KMS-11 (cell line): ENCODE measurements around the gene ADD3.

Source experiments
- H2AFZ ChIP-seq: fragments of 200-600 bp; sonication (generic); 2 replicates; pipeline ENCODE4 v1.6.1; 2016; ENCODE audit warnings: antibody characterized with exemption, mixed run types, low read depth
- H3K27ac ChIP-seq: fragments of 200-600 bp; sonication (generic); 2 replicates; pipeline ENCODE4 v1.6.1; 2016; ENCODE audit warnings: mild to moderate bottlenecking, mixed run types
- H3K27me3 ChIP-seq: fragments of 200-600 bp; sonication (generic); 2 replicates; pipeline ENCODE4 v1.6.1; 2017; ENCODE audit warnings: mild to moderate bottlenecking, low read depth, mixed run types, moderate library complexity; ENCODE audit not compliant: insufficient read depth
- H3K36me3 ChIP-seq: fragments of 200-600 bp; sonication (generic); 2 replicates; pipeline ENCODE4 v1.6.1; 2017; ENCODE audit warnings: mild to moderate bottlenecking, mixed run types; ENCODE audit not compliant: insufficient read depth
- H3K4me1 ChIP-seq: fragments of 200-600 bp; sonication (generic); 2 replicates; pipeline ENCODE4 v1.6.1; 2016; ENCODE audit warnings: mild to moderate bottlenecking, low read depth, mixed run types; ENCODE audit not compliant: poor library complexity, severe bottlenecking
- H3K4me2 ChIP-seq: fragments of 200-600 bp; sonication (generic); 2 replicates; pipeline ENCODE4 v1.7.0; 2016; ENCODE audit warnings: mild to moderate bottlenecking, mixed run types
- H3K4me3 ChIP-seq: fragments of 200-600 bp; sonication (generic); IDR thresholded peaks from 2 replicates; pipeline ENCODE4 v1.6.1; 2017; ENCODE audit warnings: low read depth, low read length, mixed read lengths; ENCODE audit not compliant: insufficient read depth
- H3K79me2 ChIP-seq: fragments of 200-600 bp; sonication (generic); 2 replicates; pipeline ENCODE4 v1.6.1; 2016; ENCODE audit warnings: low read depth, mixed run types; ENCODE audit not compliant: insufficient read depth
- H3K9ac ChIP-seq: fragments of 200-600 bp; sonication (generic); 2 replicates; pipeline ENCODE4 v1.6.1; 2016; ENCODE audit warnings: mild to moderate bottlenecking, mixed run types
- H4K20me1 ChIP-seq: fragments of 200-600 bp; sonication (generic); 2 replicates; pipeline ENCODE4 v1.6.1; 2016; ENCODE audit warnings: mild to moderate bottlenecking, mixed run types; ENCODE audit not compliant: insufficient read depth
- CTCF ChIP-seq: fragments of 200-600 bp; sonication (generic); conservative IDR thresholded peaks from 2 replicates; pipeline ENCODE4 v1.6.1; 2017; ENCODE audit warnings: low read depth, mild to moderate bottlenecking, antibody characterized with exemption, low read length, moderate library complexity, mixed read lengths

Gene ADD3

DNA sequence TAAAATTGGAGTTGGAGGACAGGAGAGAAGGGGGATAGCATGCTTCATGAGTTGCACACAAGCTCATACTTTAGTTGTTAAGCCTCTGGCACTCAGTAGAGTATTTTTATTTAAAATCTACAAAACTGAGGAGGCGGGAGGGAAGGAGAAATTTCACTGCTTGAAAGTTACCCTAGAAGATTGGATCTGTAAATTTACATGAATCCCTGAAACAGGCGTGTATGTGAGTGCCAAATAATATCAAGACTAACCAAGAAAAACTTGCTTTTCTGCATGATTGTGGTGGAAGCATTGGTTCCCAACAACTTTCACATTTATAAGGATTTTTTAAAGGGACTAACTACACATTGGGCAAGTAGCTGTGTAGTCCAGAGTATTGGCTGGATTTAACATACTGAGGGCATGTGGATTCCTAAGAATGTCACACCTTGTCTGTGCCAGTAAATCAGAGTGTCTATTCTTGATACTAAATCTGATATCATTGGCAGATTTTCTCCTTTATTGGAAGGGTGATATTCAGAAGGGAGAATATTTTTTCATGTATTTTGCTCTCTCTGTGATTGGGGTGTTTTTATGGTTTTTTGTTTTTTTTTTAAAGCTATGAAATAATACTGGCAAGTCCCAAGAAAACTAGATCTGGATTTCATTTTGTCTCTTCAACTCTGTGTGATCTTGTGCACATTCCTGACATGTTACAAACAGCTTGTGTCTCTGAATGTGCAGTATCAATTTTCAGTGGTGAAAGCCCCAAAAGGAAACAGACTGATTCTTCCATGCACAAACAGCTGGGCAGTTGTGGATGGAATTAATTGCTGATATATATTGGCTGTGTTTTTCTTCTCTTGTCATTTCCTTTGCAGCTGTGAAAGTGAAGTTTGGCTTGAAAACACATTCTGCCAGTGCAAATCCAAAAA lies 67.2 kb downstream of the ADD3 start:
- Histone ChIP-seq H3K4me1 (peaks cover 95% of the 10 kb centered on the region), H3K4me2 (peak overlapping the region; percentile 100), H4K20me1 (no peaks in the 10 kb centered on the region), H3K4me3 (no peak overlapping the region), H3K79me2 (peaks cover 68% of the 10 kb centered on the region), H3K9ac (no peak overlapping the region; the same call in 1 of the 2 replicates), H3K27ac (peak overlapping the region; percentile 69), H3K36me3 (no peaks in the 10 kb centered on the region), H2AFZ (no peak overlapping the region), H3K27me3 (no peaks in the 10 kb centered on the region)
- no peak for TF ChIP-seq CTCF

GRCh38 chr10:110075686-110076085 lies 67.9 kb downstream of the ADD3 start:
- Histone ChIP-seq H2AFZ (no peak overlapping the region), H3K4me3 (no peak overlapping the region), H4K20me1 (no peaks in the 10 kb centered on the region), H3K4me1 (peaks cover 95% of the 10 kb centered on the region), H3K27ac (peak overlapping the region; percentile 69), H3K9ac (no peak overlapping the region; the same call in 1 of the 2 replicates), H3K36me3 (no peaks in the 10 kb centered on the region), H3K79me2 (peaks cover 75% of the 10 kb centered on the region), H3K27me3 (no peaks in the 10 kb centered on the region), H3K4me2 (peak overlapping the region; percentile 100)
- TF ChIP-seq CTCF: no peak

DNA sequence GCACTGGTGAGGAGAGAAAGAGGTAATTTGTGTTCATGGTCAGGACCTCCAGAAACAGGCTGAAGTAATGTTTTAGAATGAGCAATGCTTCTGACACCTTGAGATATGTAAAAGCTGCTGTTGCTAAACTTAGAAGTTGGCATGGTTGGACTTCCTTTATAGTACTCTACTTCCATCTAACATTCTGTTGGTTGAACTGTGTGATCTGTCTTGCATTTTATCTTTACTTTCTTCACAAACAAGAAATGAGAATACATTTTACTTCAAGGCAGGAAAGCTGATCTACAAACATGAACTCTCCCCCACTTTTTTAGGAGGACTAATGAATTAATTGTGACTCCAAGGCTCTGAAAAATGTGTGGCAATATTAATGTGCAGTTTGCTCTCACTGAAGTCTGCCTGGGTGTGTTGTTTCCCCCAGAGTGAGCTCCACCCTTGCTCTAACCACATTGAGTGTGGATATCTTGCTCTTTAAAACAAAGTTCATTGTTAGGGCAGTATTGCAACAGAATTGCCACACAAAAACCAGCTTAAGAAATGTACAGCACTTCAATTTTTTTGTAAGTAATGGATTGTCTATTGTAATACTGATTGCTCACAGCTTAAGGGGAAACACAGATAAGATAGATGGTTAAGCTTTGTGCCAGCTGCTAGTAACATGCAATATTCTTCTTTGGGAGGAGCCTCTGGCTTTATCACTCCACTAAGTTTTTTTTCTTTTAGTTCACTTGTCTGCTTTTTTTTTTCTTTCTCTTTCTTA lies 69.0 kb downstream of the ADD3 start:
- H3K79me2 ChIP-seq: peaks cover 71% of the 10 kb centered on the region
- peaks cover 96% of the 10 kb centered on the region for H3K4me1 ChIP-seq
- H3K9ac ChIP-seq: peak overlapping the region; percentile 34; the same call in 1 of the 2 replicates
- no peak for TF ChIP-seq CTCF
- H2AFZ ChIP-seq: peak overlapping the region; percentile 0; the same call in 1 of the 2 replicates
- H4K20me1 ChIP-seq: no peaks in the 10 kb centered on the region
- peak overlapping the region; percentile 69 for H3K27ac ChIP-seq
- H3K27me3 ChIP-seq: no peaks in the 10 kb centered on the region
- no peak overlapping the region for H3K4me3 ChIP-seq
- H3K36me3 ChIP-seq: no peaks in the 10 kb centered on the region
- peak overlapping the region; percentile 100 for H3K4me2 ChIP-seq

- Histone ChIP-seq H3K27ac (peak overlapping the region; percentile 69), H3K79me2 (peaks cover 79% of the 10 kb centered on the region), H3K27me3 (no peaks in the 10 kb centered on the region), H3K36me3 (no peaks in the 10 kb centered on the region), H4K20me1 (no peaks in the 10 kb centered on the region), H3K4me2 (peak overlapping the region; percentile 100), H3K9ac (peak overlapping the region; percentile 34; the same call in 1 of the 2 replicates), H3K4me1 (peaks cover 95% of the 10 kb centered on the region), H2AFZ (peak overlapping the region; percentile 4; the same call in 1 of the 2 replicates), H3K4me3 (no peak overlapping the region)
- no peak for TF ChIP-seq CTCF
These were observed 69.8 kb downstream of the ADD3 start for GRCh38 chr10:110077436-110078130.
